LNCAP (cell line): Measurements from ENCODE around the gene CDC25C.

Experiments
- TF ChIP-seq, protein P1 (sequence below): fragments of 450-650 bp; IDR thresholded peaks from 2 replicates; pipeline ENCODE4 v1.5.1; 2017; ENCODE audit warnings: mild to moderate bottlenecking

Gene CDC25C

DNA sequence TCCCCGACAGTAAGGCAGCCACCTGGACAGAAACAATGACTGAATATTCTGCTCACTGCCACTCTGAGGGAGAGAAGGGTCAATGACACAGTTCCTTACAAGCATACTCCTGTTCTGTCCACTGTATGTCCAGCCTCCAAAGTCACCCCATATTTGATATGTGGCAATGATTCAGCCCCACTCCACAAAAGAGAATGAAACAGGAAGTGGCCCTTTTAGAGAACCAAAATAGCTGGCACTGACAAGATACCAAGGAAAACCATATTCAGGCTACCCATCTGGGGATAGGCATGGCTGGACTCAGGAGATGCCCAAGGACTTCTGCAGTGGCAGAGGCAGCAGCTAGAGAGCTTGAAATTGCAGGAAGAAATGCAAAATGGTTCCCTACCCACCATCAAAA lies 44.4 kb downstream of the CDC25C start:
- TF ChIP-seq, protein P1, sequence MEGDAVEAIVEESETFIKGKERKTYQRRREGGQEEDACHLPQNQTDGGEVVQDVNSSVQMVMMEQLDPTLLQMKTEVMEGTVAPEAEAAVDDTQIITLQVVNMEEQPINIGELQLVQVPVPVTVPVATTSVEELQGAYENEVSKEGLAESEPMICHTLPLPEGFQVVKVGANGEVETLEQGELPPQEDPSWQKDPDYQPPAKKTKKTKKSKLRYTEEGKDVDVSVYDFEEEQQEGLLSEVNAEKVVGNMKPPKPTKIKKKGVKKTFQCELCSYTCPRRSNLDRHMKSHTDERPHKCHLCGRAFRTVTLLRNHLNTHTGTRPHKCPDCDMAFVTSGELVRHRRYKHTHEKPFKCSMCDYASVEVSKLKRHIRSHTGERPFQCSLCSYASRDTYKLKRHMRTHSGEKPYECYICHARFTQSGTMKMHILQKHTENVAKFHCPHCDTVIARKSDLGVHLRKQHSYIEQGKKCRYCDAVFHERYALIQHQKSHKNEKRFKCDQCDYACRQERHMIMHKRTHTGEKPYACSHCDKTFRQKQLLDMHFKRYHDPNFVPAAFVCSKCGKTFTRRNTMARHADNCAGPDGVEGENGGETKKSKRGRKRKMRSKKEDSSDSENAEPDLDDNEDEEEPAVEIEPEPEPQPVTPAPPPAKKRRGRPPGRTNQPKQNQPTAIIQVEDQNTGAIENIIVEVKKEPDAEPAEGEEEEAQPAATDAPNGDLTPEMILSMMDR = no peak

DNA sequence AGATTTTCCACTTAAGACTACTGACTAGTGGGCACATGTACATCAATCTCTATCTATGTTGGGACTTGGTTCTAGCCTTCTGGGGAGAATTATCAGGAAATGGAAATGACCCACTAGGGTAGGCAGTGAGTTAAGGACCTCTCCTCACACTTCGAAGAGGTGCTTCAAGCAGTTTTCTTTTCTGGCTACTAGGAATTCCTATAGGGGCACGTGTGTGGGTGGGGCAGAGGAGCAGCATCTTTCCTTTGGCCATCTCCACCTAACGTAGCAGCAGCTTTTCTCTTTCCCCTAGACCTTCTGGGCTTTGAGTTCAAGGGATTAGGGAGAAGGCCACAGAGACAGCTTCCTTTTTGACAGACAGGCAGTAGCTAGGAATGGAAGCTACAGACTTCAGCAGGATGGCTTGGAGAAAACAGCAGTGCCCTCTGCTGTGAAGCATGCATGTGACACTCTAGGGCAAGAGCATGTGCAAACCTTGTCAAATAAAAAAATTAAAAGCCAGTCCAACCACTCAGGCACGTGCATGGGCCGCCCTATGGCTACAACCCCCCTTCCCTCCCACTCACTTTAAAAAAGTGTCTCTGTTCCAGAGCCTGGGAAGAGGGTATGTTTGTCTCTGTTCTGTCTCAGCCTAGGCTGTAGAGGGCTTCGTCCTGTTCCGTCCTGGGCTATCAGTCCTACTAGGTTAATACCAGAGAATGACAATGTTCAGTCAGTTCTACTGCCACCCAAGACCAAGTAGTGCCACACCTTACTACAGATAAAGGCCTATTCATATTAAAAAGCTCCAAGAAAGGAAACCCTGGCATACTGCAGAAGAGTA lies 48.5 kb downstream of the CDC25C start:
- TF ChIP-seq, protein P1 = peak; percentile 72

DNA sequence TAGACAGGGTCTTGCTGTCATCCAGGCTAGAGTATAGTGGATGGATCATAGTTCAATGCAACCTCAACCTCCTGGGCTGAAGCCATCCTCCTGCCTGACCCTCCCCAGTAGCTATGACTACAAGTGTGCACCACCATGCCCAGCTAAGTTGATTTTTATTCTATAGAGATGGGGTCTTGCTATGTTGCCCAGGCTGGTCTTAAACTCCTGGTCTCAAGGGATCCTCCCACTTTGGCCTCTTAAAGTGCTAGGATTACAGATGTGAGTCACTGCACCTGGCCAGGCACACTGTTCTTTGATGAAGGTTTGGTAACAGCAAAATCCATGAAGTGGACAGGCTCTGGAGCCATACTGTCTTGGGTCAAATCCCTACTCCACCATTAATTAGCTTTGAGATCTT lies 50.7 kb downstream of the CDC25C start:
- TF ChIP-seq, protein P1 = no peak

DNA sequence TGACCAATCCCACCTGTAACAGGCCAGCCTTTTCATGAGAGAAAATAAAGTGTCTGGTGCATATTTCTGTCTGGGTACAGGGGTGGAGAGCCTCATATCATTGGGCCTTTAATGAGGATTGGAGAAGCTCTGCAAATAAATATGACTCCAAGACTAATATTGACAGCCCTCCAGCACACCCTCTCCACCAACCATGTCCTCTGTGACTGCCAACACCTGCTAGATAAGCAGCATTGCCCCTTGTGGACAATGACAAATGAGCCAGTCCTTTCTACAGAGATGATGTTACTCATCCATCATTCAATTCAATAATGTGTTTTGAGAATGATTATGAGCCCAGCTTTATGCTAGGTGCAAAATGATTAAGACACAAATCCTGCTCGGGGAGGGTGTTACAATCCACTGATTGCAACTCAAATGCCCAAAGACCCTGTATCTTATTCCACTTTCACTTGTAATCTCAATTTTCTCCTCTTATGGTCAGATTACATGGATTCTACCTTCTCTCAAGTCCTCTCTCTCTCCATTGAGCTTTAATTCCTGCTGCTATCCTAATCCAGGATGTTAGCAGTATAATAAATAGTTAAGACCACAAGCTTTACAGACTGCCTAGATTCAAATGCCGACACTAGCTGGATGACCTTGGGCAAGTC lies 55.1 kb downstream of the CDC25C start:
- TF ChIP-seq, protein P1 = peak; percentile 54

DNA sequence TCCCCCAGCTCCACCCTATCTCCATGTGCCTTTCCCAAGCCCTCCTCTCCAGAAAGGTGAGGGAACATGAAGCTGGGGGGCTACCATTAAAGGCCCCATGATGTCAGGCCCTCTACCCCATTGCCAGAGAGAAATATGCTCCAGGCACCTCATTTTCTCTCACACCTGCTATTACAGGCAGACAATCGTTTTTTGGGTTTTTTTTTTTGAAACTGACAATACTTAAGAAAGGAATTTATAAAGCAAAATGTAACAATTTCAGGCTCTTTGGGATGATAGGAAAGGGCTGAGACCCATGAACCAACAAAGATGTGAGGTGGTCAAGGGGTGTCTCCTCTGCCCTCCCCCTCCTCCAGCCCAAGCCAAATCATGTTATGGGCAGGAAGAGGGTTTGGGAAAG lies 55.7 kb downstream of the CDC25C start:
- TF ChIP-seq, protein P1 = no peak

DNA sequence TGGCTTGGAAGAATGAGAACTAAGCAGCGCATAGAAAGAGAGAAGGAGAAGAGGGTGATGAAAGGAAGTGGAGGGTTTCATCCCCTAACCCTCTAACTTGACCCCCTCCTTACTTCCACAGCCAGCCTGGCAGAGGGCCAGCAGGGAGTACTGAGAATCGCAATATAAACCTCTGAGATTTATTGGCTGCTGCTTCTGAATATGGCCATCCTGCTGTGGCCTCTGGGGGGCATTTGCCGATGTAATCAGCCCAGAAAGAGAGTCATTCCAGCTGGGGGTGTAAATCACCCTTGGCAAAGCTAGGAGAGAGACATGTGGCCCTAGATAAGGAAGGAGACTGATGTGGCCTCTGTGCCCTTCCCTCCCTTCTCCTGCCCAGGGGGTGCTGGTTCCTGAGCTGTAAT lies 56.2 kb downstream of the CDC25C start:
- TF ChIP-seq, protein P1 = no peak

DNA sequence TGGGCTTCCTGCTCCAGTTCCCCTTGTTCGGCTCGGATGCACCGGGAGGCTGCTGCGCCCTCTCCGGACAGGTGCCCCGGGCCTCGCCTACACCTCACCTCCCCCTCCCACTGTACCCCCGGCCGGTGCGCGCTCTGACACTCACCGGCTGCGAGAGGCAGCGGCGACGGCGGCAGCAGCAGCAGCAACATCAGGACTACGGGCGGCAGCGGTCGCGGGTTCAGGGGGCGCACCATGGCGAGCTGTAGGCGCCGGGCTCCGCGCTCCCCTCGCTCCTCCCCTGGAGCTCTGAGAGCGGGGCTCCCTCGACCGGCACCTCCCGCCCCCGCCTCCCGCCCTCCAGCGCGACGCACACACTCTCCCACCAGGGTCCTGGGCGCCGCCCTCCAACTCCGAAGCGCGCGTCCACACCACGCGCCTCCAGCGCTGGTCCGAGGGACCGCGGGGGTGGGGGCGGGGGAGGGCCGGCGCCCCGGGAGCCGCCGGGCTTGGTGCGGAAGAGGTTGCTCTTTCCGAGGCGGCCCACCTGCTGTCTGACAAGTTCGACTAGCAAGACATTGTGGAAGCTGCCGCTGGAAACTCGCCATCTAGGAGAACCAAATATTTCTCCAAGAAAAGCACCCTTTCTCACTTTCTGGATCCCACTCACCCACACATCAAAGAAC lies 57.3 kb downstream of the CDC25C start, which contains the start of gene GFRA3:
Gene GFRA3 (minus strand): TSS at position 433 of the 665 bp plus-strand sequence. CDS start 197 bp downstream, at position 236.
- TF ChIP-seq, protein P1 = no peak
